Activated naive CD8-positive, alpha-beta T cell treated with anti-CD3 and anti-CD28 coated beads, Interleukin-2, amount 50 U/mL, for 24 hours (primary cell): ENCODE results near the gene DNAJC30.
A peak's percentile ranks its signal among the peaks of the same experiment; 100 is the strongest.
"Not testable (repeated sequence)": the region's sequence is repeated elsewhere in the genome, so short reads cannot be mapped to it uniquely, and the experiment has no call there.

Source experiments
- ATAC-seq: fragments of 150-1000 bp; cut with Tn5 transposase; one replicate; pipeline ENCODE4 v1.10.0; 2021
- DNase-seq: peaks from one replicate; pipeline ENCODE4 v3.0.0; 2021
- H3K27ac Mint-ChIP-seq: one replicate; pipeline ENCODE4 v1.8.0; 2021; ENCODE audit warnings: mild to moderate bottlenecking, mixed read lengths
- H3K27me3 Mint-ChIP-seq: one replicate; pipeline ENCODE4 v1.8.0; 2021; ENCODE audit warnings: mixed read lengths
- H3K36me3 Mint-ChIP-seq: one replicate; pipeline ENCODE4 v1.8.0; 2021; ENCODE audit warnings: low read depth, mixed read lengths
- H3K4me1 Mint-ChIP-seq: one replicate; pipeline ENCODE4 v1.8.0; 2021; ENCODE audit warnings: mixed read lengths
- H3K4me3 Mint-ChIP-seq: one replicate; pipeline ENCODE4 v1.8.0; 2021; ENCODE audit warnings: mild to moderate bottlenecking, moderate library complexity, mixed read lengths
- H3K9me3 Mint-ChIP-seq: one replicate; pipeline ENCODE4 v1.8.0; 2021; ENCODE audit warnings: mixed read lengths

The DNAJC30 gene

DNA sequence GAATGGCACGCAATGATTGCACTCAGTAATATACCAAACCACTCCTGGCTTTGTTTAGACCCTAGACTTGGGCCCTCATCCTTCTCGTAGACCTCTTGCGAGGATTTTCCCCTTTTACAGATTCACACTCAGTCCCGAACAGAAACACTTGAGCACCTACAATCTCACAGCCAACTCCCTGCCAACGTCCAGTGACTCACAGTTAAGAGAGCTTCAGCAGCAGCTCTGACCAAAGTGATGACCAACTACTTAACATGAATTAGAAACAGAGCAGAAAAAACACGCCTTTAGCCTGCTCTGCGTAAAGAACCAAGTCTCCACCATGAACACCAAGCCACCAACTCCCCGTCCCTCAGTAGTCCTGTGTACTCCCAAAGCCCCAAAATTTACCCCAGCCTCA lies 2.2 kb downstream of the DNAJC30 start:
- peak overlapping the region; percentile 3 for H3K27ac Mint-ChIP-seq
- ATAC-seq = no peak
- peaks cover 27% of the 10 kb centered on the region for H3K36me3 Mint-ChIP-seq
- no peaks in the 10 kb centered on the region for H3K9me3 Mint-ChIP-seq
- no peaks in the 10 kb centered on the region for H3K27me3 Mint-ChIP-seq
- peak overlapping the region; percentile 96 for H3K4me3 Mint-ChIP-seq
- H3K4me1 Mint-ChIP-seq = peaks cover 46% of the 10 kb centered on the region
- no peak for DNase-seq

DNA sequence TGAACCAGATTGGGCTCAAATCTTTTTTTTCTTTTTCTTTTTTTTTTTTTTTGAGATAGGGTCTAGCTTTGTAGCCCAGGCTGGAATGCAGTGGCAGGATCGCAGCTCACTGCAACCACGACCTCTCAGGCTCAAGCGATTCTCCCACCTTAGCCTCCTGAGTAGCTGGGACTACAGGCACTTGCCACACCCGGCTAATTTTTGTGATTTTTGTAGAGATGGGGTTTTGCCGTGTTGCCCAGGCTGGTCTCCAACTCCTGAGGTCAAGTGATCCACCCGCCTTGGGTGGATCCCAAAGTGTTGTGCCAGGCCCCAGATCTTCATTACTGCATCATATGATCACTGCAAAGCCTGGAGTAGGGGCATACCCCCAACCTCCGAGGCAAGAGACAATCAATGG lies 2.8 kb downstream of the DNAJC30 start:
- Mint-ChIP-seq H3K4me1 (peaks cover 44% of the 10 kb centered on the region), H3K36me3 (peaks cover 26% of the 10 kb centered on the region), H3K4me3 (peak overlapping the region; percentile 96), H3K27me3 (no peaks in the 10 kb centered on the region), H3K27ac (no peak overlapping the region), H3K9me3 (no peaks in the 10 kb centered on the region)
- ATAC-seq (no peak), DNase-seq (no peak)

DNA sequence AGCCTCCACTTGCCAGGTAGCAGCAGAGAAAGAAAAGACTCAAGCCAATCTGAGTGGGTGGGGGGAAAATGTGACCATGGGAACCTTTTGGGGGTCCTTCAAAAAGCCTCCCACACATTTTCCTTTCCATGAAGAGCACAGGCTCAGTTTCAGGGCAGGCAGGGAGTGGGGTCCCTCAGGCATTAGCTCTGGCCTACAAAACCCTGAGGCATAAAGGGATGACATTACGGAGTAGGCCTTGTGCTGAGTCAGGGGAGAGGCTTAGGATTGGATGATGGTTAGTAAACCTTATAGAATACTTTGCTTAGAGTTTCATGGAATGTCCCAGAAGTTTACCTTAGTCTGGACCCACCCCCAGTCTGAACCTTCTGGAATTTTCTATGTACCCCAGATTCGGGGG lies 3.5 kb downstream of the DNAJC30 start:
- ATAC-seq (no peak), DNase-seq (no peak)
- no peaks in the 10 kb centered on the region for H3K27me3 Mint-ChIP-seq
- no peak overlapping the region for H3K27ac Mint-ChIP-seq
- H3K36me3 Mint-ChIP-seq = peaks cover 22% of the 10 kb centered on the region
- peaks cover 37% of the 10 kb centered on the region for H3K4me1 Mint-ChIP-seq
- no peak overlapping the region for H3K4me3 Mint-ChIP-seq
- H3K9me3 Mint-ChIP-seq = no peaks in the 10 kb centered on the region

DNA sequence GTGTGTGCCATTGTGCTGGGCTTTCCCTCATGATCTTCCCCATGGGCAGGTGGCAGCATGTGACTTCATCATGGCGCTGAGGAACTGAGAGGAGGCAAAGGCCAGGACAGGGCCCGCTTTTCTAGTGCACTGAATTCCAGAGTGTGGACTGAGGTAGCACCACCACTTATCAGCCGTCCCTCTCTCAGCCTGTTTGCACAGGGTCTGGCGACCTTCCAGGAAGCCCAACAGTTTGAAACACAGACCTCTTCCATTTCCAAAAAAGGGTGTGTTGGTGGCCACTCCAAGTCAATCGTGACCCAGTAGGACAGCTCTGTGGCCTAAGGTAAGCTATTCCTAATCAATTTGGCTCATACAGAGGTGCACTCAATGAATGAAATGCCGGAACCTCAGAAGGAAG lies 4.4 kb downstream of the DNAJC30 start:
- H3K36me3 Mint-ChIP-seq = peaks cover 22% of the 10 kb centered on the region
- ATAC-seq (no peak), DNase-seq (no peak)
- no peaks in the 10 kb centered on the region for H3K9me3 Mint-ChIP-seq
- H3K27ac Mint-ChIP-seq = peak overlapping the region; percentile 42
- peaks cover 35% of the 10 kb centered on the region for H3K4me1 Mint-ChIP-seq
- H3K27me3 Mint-ChIP-seq = no peaks in the 10 kb centered on the region
- H3K4me3 Mint-ChIP-seq = no peak overlapping the region

DNA sequence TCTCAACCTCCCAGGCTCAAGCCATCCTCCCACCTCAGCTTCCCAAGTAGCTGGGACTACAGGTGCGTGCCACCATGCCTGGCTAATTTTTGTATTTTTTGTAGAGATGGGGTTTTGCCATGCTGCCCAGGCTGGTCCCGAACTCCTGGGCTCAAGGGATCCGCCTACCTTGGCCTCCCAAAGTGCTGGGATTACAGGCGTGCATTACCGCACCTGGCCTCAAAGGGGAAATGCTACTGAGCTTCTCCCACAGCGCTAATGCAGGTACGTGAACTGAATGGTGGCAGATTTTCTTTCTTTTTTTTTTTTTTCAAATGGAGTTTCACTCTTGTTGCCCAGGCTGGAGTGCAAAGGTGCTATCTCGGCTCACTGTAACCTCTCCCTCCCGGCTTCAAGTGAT lies 7.2 kb downstream of the DNAJC30 start:
- Mint-ChIP-seq H3K36me3 (peaks cover 20% of the 10 kb centered on the region), H3K4me1 (peaks cover 20% of the 10 kb centered on the region)
- H3K4me3 Mint-ChIP-seq, H3K27ac Mint-ChIP-seq, DNase-seq, H3K27me3 Mint-ChIP-seq, H3K9me3 Mint-ChIP-seq, ATAC-seq: not testable (repeated sequence)

DNA sequence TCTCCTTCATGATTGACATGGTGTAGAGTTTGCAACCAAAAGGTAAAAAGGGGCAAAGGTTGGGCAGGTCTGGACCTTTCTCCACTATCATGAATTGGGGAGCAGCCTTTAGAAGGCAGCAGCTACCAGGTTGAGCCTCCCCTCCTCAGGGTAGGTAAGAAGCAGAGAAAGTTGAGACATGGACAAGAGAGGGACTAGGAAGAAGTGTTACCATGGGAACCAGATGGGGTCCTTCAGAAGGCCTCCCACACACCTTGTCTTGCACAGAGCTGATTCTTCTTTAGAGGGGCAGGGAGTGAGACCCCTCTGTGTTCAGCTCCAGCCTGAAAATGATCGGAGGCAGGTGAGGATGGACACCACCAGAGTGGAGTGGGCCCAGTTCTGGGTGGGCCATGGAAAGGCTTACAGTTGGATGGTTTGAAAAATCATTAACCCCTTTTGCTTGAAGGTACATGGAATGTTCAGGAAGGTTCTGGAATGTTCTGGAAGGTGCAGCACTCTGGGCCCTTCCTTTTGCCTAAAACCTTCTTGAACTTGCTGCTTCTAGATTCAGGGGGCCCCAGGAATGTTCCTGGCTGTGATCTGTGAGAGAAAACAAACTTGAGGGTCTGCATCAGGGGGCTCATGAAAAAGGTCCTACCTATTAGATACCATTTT lies 8.7 kb downstream of the DNAJC30 start:
- ATAC-seq (no peak), DNase-seq (no peak)
- H3K36me3 Mint-ChIP-seq = peaks cover 17% of the 10 kb centered on the region
- no peak overlapping the region for H3K4me3 Mint-ChIP-seq
- H3K9me3 Mint-ChIP-seq = no peaks in the 10 kb centered on the region
- H3K27ac Mint-ChIP-seq = no peak overlapping the region
- H3K27me3 Mint-ChIP-seq = peaks cover 4% of the 10 kb centered on the region
- peaks cover 6% of the 10 kb centered on the region for H3K4me1 Mint-ChIP-seq

DNA sequence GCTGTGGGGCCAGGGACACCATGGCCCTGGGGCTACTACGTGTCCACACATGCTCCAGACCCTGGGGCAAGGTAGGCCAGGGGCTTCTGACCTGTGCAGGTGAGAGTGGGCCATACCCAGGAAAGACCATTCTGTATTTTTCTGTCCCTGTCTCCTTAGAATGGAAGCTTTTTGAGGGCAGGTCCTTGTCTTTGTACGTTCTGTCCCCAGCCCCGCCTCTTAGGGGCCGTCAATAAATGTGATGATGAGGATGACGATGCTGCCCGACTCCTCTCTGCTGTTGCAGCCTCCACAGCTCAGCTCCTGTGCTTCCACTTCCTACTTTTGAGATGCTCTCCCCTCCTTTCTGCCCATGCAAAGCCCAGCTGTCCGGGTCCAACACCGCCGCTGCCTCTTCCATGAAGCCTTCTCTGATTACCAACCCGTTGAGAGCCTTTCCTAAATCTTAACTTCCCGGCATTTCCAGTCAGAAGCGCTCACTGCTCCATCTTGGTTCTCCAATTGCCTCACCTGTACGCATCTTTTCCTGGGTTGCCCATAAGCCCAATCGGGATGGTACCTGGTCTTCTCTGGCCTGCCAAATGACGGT lies 11.3 kb downstream of the DNAJC30 start:
- H3K36me3 Mint-ChIP-seq = peaks cover 1% of the 10 kb centered on the region

DNA sequence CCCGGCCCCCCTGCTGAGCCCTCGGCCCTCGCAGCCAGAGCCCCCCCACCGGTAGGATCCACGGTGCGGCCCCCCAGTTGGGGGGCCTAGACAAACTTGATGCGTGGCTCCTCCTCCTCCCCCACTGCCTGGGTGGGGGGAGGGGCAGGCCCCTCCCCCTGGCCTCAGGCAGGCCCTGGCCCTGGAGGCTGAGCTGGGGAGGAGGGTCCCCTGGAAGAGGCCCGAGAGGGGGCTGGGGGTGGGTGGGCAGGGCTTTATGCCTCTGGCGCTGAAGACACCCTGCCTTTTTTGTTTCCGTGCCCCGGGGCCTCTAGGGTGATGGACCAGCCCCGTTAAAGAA lies 12.0 kb downstream of the DNAJC30 start:
- Mint-ChIP-seq H3K36me3 (peaks cover 1% of the 10 kb centered on the region), H3K27ac (no peak overlapping the region), H3K4me3 (no peak overlapping the region), H3K9me3 (no peaks in the 10 kb centered on the region), H3K27me3 (peaks cover 13% of the 10 kb centered on the region), H3K4me1 (peaks cover 6% of the 10 kb centered on the region)
- DNase-seq (no peak), ATAC-seq (no peak)

More for the DNA sequence above, 11.3 kb downstream of the DNAJC30 start:
- no peak overlapping the region for H3K4me3 Mint-ChIP-seq
- ATAC-seq = no peak
- H3K27ac Mint-ChIP-seq = no peak overlapping the region
- H3K4me1 Mint-ChIP-seq = peaks cover 6% of the 10 kb centered on the region
- no peak for DNase-seq
- H3K27me3 Mint-ChIP-seq = peaks cover 11% of the 10 kb centered on the region
- no peaks in the 10 kb centered on the region for H3K9me3 Mint-ChIP-seq

DNA sequence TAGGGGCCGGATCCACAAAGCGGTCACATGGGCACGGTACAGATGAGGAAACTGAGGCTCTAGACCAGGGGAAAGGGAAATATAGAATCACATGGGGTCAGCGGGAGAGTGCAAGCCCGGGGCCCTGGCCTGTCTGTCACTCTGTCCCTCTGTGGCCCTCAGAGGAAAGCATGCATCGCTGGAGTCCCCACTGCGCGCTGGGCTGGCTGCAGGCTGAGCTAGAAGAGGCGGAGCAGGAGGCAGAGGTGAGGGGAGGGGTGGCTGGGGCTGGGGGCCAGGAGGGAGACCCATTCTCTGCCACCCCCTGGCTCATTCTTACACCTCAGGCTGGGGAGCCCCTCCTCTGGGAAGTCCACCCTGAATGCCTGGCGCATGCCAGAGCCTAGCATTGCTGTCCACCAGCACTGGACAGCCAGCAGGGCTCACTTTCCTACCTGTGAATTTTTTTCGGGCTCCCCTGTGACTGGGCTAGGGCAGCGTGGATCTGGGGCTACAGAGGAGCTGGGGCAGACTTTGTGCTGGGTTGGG lies 13.3 kb downstream of the DNAJC30 start:
- DNase-seq (no peak), ATAC-seq (no peak)
- H3K4me3 Mint-ChIP-seq = no peak overlapping the region
- H3K4me1 Mint-ChIP-seq = peaks cover 7% of the 10 kb centered on the region
- H3K27ac Mint-ChIP-seq = no peak overlapping the region
- H3K27me3 Mint-ChIP-seq = peaks cover 25% of the 10 kb centered on the region
- H3K9me3 Mint-ChIP-seq = no peaks in the 10 kb centered on the region
- H3K36me3 Mint-ChIP-seq = no peaks in the 10 kb centered on the region

DNA sequence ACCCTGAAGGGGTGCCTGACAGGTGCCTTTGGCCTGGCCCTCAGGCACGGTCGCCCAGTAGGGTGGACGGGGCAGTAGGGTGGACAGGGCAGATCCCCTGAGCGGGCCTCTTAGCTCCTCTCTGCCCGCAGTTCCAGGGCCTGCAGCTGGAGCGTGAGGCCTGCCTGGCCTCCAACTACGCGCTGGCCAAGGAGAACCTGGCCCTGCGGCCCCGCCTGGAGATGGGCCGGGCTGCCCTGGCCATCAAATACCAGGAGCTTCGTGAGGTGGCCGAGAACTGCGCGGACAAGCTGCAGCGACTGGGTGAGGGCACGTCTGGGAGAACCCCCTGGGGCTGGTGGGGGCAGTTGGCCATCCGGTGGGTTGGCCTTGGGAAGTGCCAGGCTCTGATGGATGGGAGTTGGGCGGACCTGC lies 14.0 kb downstream of the DNAJC30 start:
- DNase-seq (no peak), ATAC-seq (no peak)
- Mint-ChIP-seq H3K4me1 (peaks cover 7% of the 10 kb centered on the region), H3K4me3 (no peak overlapping the region), H3K27ac (no peak overlapping the region), H3K36me3 (no peaks in the 10 kb centered on the region), H3K9me3 (no peaks in the 10 kb centered on the region), H3K27me3 (peaks cover 30% of the 10 kb centered on the region)

DNA sequence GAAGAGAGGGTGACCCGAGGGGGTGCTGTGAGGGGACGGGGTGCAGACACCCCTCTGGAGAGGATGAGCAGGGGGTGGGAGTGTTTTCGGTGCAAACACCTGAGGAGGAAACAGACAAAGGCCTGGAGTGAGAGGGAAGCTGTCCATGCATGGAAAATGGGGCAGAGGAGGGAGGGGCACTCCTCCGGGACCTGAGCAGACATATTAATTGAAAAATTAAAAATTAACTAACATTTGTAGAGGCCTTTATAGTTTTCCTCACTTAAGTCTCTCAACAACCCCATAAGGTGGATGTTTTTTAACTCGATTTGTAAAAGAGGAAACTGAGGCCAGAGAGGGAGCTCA lies 14.4 kb downstream of the DNAJC30 start:
- Mint-ChIP-seq H3K27ac (no peak overlapping the region), H3K9me3 (no peaks in the 10 kb centered on the region), H3K36me3 (no peaks in the 10 kb centered on the region), H3K4me1 (peaks cover 7% of the 10 kb centered on the region), H3K27me3 (peaks cover 34% of the 10 kb centered on the region), H3K4me3 (no peak overlapping the region)
- DNase-seq = no peak
- no peak for ATAC-seq

DNA sequence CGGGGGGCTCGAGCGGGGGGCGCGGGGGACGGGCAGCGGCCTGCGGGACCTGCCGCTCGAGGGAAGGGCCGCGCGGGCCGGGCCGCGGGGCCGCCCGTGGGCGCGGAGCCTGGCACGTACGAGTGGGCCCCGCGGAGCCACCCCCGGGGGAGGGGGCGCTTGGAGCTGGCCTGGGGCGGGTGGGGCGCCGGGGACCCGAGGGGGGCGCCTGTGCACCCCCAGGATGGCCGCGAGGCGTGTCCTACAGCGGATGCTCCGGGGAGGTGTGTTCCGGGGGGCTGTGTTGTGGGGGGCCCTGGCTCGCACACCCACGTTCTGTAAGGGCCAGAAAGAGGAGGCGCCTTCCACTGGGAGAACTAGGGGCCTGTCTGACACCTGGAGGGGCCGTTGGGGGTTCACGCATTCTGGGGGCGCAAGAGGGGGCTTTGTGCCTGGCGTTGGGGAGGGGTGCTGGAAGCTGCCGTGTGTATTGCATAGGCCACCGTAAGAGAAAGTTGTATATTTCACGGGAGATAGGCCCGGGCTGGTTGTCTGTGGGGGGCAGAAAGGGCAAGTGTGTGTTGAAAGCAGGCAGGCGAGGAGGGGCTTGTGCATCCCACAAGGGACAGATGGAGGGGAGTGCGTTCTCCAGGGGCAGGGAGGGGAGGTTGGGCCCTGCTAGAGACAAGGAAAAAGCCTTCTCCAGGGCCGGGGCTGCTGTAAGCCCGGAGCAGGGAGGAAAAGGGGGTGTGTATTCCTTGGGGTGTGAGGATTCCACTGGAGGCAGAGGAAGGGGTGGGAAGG lies 15.0 kb downstream of the DNAJC30 start:
- H3K4me1 Mint-ChIP-seq = peaks cover 7% of the 10 kb centered on the region
- H3K36me3 Mint-ChIP-seq = peaks cover under 1% of the 10 kb centered on the region
- H3K27ac Mint-ChIP-seq = no peak overlapping the region
- peak overlapping the region; percentile 27 for H3K4me3 Mint-ChIP-seq
- no peak for DNase-seq
- no peak for ATAC-seq
- peaks cover 38% of the 10 kb centered on the region for H3K27me3 Mint-ChIP-seq
- H3K9me3 Mint-ChIP-seq = peaks cover 1% of the 10 kb centered on the region

DNA sequence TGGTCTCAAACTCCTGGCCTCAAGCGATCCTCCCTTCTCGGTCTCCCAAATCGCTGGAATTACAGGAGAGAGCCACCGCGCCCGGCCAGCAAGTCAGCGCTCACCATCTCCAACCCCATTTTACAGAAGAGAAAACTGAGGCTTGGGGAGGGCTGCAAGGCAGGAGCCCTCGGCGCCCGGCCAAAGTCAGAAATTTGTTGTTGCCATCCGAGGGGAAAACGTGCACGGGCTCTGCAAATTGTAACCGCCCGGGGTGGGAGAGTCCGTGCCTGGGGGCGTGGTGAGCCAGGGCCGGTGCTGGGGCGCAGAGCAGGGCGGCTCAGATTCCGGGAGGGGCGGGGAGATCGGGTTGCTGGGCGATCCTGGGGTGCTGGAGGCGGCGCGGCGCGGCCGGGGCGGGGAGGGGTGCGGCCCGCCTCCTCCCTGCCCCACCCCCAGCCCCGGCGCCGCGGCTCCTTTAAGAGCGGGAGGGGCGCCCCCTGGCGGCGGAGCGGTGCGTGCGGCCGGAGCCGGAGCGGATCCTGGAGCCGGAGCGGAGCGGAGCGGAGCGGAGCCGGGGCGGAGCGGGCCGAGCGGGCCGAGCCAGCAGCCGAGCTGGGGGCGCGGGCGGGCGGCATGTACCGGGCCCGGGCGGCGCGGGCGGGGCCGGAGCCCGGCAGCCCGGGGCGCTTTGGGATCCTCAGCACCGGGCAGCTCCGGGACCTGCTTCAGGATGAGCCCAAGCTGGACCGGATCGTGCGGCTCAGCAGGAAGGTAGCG lies 15.7 kb downstream of the DNAJC30 start, which contains the start of gene VPS37D:
Gene VPS37D (plus strand): TSS at position 488 of the 759 bp plus-strand sequence. CDS start 128 bp downstream, at position 616.
- Mint-ChIP-seq H3K4me1 (peaks cover 7% of the 10 kb centered on the region), H3K4me3 (peak within 1 kb of the TSS; percentile 65), H3K36me3 (peaks cover 5% of the 10 kb centered on the region), H3K27me3 (peaks cover 46% of the 10 kb centered on the region), H3K9me3 (peaks cover 6% of the 10 kb centered on the region), H3K27ac (no peak within 1 kb of the TSS)
- ATAC-seq (peak; percentile 91), DNase-seq (peak; percentile 95)

DNA sequence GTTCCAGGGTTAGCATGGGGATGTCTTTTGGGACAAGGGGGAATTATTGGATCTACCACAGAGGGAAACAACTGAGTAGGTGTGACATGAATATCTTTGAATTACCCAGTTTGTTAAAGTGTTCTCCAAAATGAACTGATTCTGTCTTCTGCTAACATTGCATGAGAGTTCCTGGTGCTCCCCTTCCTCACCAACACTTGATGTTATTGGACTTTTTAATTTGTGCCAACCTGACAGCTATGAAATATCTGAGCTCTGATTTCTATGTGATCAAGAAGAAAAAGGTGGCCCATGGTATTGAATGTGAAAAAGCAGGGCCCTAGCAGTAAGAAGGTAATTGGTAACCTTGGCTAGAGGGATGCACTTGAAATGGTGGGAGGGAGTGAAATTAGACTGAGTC lies 20.2 kb downstream of the DNAJC30 start:
- ATAC-seq (no peak), DNase-seq (no peak)
- H3K4me1 Mint-ChIP-seq = peaks cover 2% of the 10 kb centered on the region
- no peak overlapping the region for H3K27ac Mint-ChIP-seq
- H3K36me3 Mint-ChIP-seq = peaks cover 5% of the 10 kb centered on the region
- peaks cover 50% of the 10 kb centered on the region for H3K27me3 Mint-ChIP-seq
- peaks cover 6% of the 10 kb centered on the region for H3K9me3 Mint-ChIP-seq
- no peak overlapping the region for H3K4me3 Mint-ChIP-seq
